GM19035 (cell line): ENCODE measurements around the gene SGPL1.
"Not testable (repeated sequence)": the region's sequence is repeated elsewhere in the genome, so short reads cannot be mapped to it uniquely, and the experiment has no call there.

Experiments
- ATAC-seq: cut with Tn5 transposase; IDR thresholded peaks from one replicate; pipeline ENCODE4 v1.9.1; 2021; ENCODE audit not compliant: unreplicated experiment

The SGPL1 gene

DNA sequence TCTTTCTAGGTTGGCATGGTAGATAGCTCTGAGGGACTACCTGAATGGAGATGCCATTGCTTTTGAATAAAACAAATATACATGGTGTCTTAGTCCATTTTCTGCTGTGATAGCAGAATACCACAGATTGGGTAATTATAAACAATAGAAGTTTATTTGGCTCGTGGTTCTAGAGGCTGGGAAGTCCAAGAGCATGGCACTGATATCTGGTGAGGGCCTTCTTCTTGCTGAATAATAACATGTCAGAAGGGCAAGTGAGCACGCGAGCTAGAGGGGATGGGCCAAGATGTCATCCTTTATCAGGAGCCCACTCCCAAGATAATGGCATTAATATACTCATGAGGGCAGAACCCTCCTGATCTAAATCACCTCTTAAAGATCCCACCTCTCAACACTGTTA lies 21.9 kb downstream of the SGPL1 start:
- ATAC-seq = no peak

DNA sequence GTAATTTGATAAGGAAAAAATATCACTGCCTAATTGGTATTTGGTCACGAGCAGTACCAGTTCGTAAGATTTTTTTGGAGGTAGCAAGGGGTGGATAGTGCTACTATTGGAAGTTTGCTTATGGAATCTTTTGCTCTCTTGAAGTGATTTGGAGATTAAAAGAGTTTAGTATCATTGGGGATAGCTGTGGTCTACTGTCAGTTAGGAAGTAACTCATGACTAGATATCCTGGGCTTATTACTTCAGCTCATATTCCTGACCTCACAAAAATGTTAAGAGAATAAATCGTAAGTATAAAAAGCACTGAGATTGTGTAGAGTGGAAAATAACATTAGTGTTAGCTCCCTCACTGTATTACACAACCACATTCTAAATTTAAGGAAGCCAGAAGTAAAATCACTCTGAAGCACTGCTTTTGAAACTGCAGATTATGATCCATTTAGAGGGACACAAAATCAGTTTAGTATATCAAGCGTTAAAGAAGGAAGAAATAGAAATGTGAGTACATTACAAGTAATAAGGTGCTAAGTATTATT lies 22.6 kb downstream of the SGPL1 start:
- no peak for ATAC-seq

DNA sequence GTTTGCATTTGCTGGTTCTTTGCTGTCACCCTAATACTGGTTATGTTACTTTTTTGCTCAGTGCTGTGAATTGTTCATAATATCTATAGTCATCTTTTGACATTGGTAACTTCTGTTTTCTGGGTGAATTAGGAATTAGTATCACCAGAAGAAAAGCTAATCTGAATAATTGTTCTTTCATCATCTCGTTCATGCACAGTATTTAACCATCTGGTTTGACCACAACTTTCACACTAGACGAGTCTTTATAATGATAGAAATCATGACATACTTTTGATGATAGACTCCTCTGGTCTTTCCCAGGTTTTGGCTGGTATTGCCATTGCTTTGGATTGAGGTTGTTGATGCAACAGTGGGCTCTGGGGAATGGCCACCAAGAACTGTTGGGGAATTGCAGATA lies 25.1 kb downstream of the SGPL1 start:
- ATAC-seq = no peak

DNA sequence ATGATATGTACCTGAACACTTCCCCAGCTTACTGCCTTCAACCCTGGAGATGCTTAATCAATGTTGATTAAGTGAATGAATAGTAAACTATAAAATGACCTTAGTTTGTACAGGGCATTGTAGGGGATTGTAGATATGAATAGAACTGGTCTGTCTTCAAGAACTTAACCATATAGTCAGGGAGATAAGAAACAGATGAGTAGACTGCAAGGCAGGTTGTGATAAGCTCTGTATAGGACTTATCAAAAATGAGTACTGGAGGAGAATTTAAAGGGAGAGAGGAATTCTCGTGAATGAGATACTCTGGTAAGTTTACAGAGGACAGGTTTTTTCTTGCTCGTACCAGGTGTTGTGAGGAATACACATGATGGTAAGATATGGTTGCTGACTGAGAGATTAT lies 27.6 kb downstream of the SGPL1 start:
- ATAC-seq = no peak

DNA sequence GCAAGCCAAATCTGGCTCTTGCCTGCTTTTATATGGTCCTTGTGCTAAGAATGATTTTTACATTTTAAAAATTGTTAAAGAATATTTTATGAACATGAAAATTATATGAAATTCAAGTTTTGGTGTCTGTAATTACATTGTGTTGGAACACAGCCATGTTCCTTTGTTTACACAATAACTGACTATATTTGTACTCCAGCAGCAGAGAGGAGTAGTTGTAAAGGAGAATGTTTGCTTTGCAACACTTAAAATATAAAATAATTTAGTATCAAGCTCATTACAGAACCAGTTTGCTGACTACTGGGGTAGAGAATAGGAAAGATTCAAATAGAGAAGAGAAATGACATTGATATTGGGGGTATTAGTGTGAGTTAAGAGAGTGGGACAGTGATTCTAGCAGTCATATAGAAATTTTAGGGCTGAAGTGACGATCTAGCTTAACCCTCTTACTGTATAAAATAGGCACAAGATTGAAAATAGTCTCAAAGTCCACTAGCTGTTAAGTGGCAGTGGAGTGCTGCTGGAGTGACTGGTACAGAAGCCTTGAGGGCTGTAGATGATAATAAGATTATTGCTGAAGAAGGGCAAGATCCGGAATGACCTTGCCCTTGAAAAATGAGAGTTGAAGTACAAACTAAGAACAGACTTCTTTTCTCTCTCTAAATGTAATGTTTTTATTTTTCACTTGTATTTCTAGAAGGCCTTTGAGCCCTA lies 28.2 kb downstream of the SGPL1 start:
- ATAC-seq = no peak

DNA sequence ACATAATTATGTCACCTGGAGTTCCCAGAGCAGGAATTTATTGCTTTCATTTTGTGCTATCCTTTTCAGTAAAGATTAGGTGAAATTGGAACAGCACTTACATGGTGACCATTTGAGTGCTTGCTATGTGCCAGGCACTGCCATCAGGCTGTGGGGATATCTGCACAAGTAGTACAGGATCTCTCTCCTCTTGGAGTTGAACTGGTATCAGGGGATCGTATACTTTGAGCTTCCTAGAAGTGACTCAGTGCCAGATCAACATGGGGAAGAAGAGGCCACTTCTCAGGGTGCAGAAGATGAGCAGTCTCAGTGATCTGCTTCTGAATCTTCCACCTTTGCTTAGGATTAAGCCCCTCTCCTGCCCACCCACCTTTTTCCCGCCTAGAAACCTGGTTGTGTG lies 29.5 kb downstream of the SGPL1 start:
- no peak for ATAC-seq

DNA sequence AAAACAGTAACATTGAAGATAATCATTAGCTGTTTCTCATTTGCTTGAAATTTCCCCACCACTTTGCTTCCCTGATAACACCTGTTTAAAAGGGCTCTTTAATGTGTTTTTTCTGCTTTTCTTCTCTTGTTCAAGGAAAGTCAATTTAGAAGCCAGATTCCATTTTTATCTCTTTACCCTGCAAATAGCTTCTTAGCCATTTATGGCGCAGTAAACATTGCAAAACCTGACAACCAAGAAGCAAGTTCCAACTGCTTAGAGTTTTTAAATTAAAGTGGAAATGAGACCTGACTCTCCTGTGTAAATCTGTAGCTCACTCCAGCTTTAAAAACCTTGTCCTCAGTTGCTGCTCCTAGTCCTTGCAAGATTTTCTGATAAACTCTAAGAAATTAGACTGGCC lies 30.1 kb downstream of the SGPL1 start:
- no peak for ATAC-seq

DNA sequence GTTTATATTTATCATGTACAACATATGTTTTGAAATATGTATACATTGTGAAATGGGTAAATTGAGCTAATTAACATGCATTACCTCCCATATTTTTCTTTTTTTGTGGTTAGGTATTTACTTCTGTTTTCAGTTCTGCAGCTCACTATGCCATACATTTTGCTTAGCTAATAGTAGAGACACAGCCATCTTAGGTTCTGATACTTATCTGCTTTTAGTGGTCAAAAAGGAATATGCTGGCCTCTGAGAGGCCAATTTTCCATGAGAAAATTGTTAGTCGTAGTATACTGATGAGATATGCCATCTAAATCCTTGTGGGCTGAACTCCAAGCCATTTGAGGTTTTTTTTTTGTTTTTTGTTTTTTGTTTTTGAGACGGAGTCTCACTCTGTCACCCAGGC lies 31.0 kb downstream of the SGPL1 start:
- no peak for ATAC-seq

DNA sequence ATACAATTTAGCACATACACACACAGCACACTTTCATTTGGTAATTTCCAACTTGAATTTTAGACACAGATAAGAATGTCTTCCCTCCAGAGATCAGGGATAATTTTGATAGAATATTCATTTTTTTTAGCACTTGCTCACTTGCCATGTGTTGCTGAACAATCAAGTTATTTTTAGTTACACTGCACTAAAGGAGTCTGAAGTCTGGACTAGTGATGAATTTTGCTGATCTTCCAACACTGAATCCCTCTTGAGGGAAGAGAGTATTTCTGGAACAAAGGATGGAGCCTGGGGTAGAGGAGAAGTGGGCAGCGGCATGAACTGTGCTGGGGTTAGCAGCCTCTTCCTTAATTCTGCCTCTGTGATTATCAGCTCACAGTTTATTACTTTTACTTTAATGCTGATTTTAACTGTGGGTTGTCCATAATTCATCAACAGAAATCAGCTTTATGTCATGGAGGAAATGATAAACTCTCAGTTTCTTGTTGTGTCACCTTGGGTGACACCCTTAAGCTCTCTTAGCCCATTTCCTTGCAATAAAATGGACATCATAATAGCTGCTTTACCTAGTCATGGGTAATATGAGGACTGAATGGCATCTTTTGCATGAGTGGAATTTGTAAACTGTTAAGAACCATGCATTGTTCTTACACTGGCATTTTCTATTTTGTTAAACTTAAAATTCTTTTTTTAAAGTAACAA lies 32.1 kb downstream of the SGPL1 start:
- ATAC-seq = no peak

DNA sequence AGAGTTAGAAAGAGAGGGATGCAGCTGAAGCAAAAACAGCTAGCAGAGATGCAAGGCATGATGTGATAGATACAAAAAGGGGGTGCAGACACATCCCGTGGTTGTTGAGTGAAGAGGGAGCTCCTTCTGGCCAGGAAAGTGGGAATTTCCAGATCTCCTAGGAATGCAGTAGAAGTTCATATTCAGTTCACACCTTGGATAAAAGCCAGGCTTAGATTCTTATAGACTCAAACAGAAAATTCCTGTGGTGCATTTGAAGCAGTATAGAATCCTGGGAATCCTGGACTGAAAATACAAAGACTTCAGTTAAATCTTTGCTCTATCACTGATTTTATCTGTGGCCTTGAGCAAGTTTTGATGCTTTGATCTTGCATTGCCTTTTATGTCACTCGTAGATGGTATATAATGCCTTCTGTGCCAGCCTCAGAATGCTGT lies 33.9 kb downstream of the SGPL1 start:
- no peak for ATAC-seq

DNA sequence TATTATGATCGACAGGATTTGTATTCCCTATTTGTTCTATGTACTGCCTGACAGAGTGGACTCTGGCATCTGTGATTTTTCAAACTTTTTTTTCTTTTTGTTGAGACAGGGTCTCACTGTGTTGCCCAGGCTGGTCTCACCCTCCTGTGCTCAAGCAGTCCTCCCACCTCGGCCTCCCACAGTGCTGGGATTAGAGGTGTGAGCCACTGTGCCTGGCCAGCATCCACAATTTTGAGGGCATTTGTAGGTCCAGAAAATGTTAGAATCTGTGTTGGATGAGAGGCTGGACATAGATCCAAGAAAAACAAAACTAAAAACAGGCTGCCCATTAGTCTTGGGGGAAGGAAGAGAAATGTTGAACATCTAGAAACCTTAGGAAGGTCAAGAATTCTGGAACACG lies 34.3 kb downstream of the SGPL1 start:
- no peak for ATAC-seq

DNA sequence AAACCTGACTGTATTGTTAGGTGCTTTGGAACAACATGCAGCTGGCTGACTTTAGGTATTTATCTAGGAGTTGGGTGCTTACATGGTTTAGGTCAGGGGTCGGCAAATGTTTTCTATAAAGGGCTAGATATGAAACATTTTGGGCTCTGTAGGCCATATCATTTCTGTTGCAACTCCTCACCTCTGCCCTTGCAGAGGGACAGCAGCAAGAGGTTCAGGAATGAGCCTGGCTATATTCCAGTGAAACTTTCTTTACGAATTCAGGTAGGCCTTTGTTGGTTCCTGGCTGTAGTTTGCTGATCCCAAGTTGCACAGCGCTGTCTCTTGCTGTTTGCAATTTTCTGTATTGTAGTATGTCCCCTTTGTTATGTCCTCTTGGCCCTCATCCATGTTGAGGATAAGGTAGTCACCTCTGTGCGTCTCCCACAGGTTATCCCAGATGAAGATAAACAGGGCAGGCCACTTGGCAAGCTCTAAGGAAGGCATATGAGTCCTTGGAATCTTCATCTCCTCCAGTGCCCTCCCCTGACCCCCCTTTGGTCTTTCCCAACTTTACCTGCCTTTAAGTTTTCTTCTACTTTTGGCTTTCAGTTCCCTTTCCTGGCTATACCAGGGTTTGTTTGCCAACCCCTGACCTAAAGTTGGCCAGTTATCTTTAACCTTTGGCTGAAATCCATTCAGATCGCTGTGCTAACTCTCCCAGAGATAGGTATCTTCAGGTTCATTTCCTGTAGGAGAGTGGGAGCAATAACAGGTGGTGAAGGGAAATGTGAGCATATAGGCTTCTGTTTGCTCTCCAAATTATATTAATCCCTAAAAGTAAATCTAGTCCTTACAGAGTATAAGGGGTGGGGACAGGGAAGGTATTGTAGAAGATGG lies 36.1 kb downstream of the SGPL1 start:
- ATAC-seq = no peak

DNA sequence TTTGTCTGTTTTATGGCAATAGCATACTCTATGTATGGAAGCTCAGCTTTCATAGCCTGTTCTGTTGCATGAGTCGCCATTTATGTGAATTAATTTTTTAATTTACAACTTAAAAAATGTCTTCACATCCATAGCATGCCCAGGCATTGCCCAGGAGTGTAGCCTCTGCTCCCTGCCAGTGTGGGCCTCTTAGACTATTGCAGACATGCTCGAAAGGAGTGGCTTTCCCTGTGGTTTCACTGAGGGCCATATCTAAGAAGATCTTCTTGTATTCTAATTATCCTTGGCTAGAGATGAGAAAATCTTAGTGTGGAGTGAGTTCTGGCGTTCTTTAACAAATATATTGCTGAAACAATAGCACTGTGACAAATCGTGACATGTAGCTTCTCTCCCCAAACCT lies 37.3 kb downstream of the SGPL1 start:
- no peak for ATAC-seq

DNA sequence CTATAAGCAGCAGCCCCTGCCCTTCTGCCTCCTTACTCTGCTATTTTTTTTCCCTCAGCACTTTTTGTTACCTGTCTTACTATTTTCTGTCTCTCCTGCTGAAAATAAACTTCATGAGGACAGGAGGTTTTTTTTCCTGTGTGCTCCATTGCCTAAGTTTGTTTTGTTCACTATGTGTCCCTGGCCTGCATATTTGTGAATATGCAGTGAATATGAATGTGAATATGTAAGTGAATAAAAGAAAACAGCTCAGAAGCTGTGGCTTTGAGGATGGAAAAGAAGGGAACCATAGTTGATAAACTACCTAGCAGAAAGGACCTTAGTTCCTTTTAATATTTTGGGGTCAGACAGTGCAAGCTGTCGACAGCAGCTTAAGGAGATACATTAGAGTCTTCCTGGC lies 37.7 kb downstream of the SGPL1 start:
- no peak for ATAC-seq

DNA sequence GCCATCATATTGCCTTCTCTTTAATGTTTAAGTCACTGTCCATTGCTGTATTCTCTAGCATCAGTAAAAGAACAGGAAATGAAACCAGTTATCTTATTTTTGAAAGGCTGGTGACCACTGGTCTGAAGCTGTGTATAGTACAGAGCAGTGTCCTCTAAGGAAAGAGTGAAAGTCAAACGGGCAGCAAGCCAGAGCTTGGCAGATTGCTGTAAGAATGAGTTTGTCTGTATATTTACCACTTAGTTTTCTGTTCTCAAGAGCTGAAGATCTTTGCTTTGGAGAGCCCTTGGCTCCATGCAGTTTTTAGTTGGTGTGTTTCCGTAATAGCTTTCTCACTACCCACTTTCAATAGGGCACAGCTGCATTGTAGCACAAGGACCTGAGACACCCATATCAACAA lies 40.7 kb downstream of the SGPL1 start:
- no peak for ATAC-seq

DNA sequence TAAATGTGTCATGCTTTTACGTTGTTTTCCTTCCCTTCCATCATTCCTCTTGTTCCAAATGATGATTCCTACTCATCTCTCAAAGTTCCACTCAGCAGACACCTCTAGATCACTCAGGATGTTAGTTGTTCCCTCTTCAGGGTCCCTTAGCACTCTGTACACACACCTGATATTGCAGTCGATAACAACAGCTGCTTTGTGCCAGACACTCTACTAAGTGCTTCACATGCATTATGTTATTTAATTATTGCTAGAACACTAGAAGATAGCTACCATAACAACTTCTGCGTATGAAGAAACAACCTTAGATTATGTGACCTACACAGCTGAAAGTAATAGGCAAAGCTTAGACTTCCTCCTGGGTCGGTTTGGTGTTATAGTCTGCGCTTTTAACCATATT lies 43.0 kb downstream of the SGPL1 start:
- ATAC-seq = no peak

DNA sequence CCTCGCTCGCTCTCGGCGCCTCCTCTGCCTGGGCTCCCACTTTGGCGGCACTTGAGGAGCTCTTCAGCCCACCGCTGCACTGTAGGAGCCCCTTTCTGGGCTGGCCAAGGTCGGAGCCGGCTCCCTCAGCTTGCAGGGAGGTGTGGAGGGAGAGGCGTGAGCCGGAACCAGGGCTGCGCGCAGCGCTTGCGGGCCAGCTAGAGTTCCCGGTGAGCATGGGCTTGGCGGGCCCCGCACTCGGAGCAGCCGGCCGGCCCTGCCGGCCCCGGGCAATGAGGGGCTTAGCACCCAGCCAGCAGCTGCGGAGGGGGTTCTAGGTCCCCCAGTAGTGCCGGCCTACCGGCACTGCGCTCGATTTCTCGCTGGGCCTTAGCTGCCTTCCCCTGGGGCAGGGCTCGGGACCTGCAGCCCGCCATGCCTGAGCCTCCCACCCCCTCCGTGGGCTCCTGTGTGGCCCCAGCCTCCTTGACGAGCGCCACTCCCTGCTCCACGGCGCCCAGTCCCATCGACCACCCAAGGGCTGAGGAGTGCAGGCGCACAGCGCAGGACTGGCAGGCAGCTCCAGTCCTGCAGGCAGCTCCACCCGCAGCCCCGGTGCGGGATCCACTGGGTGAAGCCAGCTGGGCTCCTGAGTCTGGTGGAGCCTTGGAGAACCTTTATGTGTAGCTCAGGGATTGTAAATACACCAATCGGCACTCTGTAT lies 45.9 kb downstream of the SGPL1 start:
- not testable (repeated sequence) for ATAC-seq

DNA sequence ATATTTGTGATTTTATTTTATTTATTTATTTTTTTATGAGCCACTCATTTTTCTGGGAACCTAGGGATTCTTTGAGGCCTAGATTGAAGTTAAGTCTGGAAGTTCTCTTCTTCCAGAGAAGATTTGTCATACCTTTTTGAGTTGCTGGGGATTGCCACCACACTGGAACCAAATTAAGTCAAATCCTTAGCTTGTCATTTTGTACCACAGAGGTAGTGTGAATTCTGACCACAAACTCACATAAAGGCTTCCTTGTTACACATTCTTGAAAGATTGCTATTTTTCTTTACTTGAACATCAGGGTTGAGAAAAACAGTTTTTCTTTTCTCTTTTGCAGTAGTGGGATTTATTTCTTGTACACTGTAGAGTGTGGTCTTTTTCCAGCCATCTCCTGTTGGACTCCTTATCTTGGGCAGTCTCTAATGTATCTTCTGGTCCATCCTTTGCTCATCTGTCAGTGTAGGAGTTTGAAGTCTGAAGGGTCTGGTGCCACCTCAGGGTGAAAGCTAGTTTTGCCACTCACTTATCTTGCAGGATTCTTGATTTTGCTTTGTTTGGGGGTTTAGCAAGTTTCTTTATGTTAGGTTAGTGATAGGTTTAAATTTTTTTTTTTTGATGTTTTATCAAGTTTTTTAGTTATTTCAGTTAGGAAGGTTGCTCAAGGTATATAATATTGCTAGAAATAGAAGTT lies 47.9 kb downstream of the SGPL1 start:
- no peak for ATAC-seq

DNA sequence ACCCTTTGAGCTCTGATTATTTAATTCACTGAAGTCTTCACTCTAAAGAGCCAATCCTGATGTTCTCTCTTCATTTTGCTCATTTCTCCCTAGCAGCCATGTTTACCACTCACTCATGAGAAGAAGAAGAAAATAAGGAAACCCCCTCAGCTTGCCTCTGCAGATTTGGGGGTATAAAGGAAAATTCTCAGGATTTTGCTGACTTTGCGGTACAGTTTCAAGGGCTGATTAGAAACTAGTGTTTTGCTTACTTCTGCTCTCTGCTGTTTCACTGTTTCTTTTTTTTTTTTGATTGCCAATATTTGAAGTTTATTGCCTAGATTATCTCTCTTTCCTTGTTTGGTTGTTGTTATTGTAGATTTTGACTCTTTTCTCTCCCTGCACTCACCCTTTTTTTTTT lies 49.2 kb downstream of the SGPL1 start:
- no peak for ATAC-seq

DNA sequence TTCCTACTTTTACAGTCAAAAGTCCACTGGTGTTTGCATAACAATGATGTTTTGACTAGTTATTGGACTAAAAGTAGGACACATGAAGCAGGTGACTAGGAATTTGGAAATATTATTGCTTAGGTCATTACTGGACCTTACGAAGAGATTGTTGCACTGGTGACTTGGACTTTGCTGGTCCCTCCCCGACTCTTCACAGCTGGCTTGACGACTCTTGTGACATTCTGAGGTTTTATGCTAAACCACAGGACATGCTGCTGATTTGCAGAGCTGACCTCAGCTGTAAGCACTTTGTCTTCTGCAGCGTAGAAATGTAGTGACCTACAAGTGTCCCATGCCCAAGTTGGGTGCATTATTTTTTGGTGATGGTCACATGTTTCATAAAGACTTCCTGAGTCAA lies 50.7 kb downstream of the SGPL1 start:
- ATAC-seq = no peak
